Astrocyte of the cerebellum (primary cell): ENCODE data around the gene RNF2.

Source experiments
- DNase-seq: peaks from one replicate; pipeline ENCODE4 v3.0.0-alpha.2; 2011; ENCODE audit warnings: low read depth
- H3K4me3 ChIP-seq: 2 replicates; pipeline ENCODE4 v1.5.1; 2011; ENCODE audit warnings: mild to moderate bottlenecking, low read depth, low read length, moderate library complexity
- CTCF ChIP-seq: IDR thresholded peaks from 2 replicates; pipeline ENCODE4 v1.5.1; 2012; ENCODE audit warnings: low read length, low read depth, moderate library complexity, mild to moderate bottlenecking; ENCODE audit errors: missing control alignments
- in situ Hi-C: cut with HindIII; loops from 2 replicates; pipeline ENCODE4 v1.10.0; 2017; ENCODE audit warnings: low sequenced_read_pairs

The RNF2 gene

GRCh38 chr1:185068341-185068740, 23.0 kb downstream of the RNF2 start:
- no peak for TF ChIP-seq CTCF
- H3K4me3 ChIP-seq, result no peak overlapping the region
- DNase-seq, result no peak
- in situ Hi-C loops, result no loop called here

DNA sequence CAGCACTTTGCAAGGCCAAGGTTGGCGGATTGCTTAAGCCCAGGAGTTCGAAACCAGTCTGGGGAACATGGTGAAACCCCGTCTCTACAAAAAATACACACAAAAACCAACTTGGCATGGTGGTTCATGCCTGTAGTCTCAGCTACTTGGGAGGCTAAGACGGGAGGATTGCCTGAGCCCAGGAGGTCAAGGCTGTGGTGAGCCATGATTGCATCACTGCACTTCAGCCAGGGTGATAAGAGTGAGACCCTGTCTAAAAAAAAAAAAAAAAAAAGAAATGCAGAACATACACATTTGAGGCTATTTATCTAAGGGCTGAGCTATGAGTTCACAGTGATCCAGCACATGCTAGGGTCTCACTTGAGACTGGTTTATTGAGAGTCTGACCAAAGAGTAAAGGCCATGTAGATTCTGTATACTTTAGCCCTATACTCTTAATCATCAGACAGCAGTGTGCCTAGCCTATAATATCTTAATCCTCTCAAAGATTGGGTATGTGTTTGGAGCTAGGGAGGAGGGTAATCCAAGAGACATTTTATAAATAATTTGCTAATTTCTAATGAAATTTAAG, 23.9 kb downstream of the RNF2 start:
- no peak for DNase-seq
- TF ChIP-seq CTCF, result no peak
- in situ Hi-C loops, result no loop called here
- H3K4me3 ChIP-seq, result no peak overlapping the region

DNA sequence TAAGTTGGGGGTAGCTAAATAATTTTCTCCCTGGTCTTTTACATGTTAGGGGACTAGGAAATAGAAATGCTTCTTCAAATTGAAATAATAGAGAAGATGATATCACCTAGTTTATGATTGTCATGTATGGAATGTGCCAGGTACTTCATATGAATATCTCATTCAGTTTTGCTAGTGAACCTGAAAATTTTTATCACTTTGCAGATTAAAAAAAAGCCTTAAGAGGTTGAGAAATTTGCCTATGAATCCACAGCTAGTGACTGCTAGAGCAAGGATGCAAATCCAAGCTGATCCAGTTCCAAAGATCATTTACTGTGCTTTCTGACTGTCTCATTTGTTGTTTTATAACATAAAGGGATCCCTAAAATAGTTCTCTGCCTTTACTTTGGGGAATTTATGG, 24.7 kb downstream of the RNF2 start:
- in situ Hi-C loops, result no loop called here
- TF ChIP-seq CTCF, result no peak
- H3K4me3 ChIP-seq, result no peak overlapping the region
- no peak for DNase-seq

DNA sequence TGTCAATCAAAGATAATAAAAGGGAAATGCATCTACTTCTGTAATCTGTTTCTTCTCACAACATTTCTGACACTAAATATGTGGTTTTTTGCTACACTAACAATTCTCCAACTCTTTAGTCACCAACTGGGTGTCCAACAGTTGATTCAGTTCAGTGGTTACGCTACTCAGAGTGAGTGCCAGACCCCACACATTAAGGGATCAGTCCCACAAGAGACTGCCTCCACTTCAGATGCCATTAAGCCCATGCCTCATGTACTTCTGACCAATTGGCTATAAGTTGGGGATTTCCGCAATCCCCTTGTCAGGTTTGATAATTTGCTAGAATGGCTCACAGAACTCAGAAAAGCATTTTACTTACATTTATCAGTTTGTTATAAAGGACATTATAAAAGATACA, 28.4 kb downstream of the RNF2 start:
- in situ Hi-C loops, result no loop called here
- TF ChIP-seq CTCF, result no peak
- DNase-seq, result peak; percentile 36
- H3K4me3 ChIP-seq, result no peak overlapping the region

GRCh38 chr1:185074307-185074706, 28.9 kb downstream of the RNF2 start:
- TF ChIP-seq CTCF, result no peak
- in situ Hi-C loops, result no loop called here
- H3K4me3 ChIP-seq, result no peak overlapping the region
- no peak for DNase-seq

DNA sequence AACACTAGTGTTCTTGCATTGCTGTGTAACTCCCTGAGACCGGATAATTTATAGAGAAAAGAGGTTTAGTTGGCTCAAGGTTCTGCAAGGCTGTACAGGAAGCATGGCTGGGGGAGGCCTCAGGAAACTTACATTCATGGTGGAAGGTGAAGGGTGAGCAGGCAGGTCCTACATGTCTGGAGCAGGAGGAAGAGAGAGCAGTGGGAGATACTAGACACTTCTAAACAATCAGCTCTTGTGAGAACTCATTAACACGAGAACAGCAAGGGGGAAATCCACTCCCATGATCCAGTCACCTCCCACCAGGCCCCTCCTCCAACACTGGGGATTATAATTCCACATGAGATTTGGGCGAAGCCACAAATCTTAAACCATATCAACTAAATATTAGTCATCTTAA, 30.1 kb downstream of the RNF2 start:
- no peak for TF ChIP-seq CTCF
- in situ Hi-C loops, result no loop called here
- H3K4me3 ChIP-seq, result no peak overlapping the region
- no peak for DNase-seq

GRCh38 chr1:185077374-185077773, 32.0 kb downstream of the RNF2 start:
- TF ChIP-seq CTCF, result no peak
- DNase-seq, result no peak
- no peak overlapping the region for H3K4me3 ChIP-seq
- in situ Hi-C loops, result no loop called here
